Ascending aorta (tissue), 2 donors: Measurements from ENCODE around the gene KRT26. TPM values are rescaled to one million over a fixed set of nuclear protein-coding genes. Genes with fewer than 3 reads are reported as not detected.

Experiments used
- DNase-seq, 2 donors: peaks; one replicate each; pipeline ENCODE4 v3.0.0-alpha.2; 2019; ENCODE audit warnings: low spot score in 2 of 2
- H3K27ac ChIP-seq, 2 donors: fragments of 200-600 bp; sonication (generic); one replicate each; pipeline ENCODE4 v1.5.1; 2016 to 2017; ENCODE audit warnings: mild to moderate bottlenecking in 1 of 2
- H3K27me3 ChIP-seq: fragments of 200-600 bp; sonication (generic); one replicate; pipeline ENCODE4 v1.5.1; 2017
- H3K36me3 ChIP-seq, 2 donors: fragments of 200-600 bp; sonication (generic); one replicate each; pipeline ENCODE4 v1.5.1; 2016
- H3K4me1 ChIP-seq, 2 donors: fragments of 200-600 bp; sonication (generic); one replicate each; pipeline ENCODE4 v1.5.1; 2016 to 2017; ENCODE audit warnings: mild to moderate bottlenecking in 1 of 2
- H3K4me3 ChIP-seq, 2 donors: fragments of 200-600 bp; sonication (generic); one replicate each; pipeline ENCODE4 v1.5.1; 2016 to 2017; ENCODE audit warnings: mild to moderate bottlenecking in 1 of 2
- H3K9me3 ChIP-seq, 2 donors: fragments of 200-600 bp; sonication (generic); one replicate each; pipeline ENCODE4 v1.5.1; 2016
- CTCF ChIP-seq, 3 experiments: fragments of 200-600 bp in 2 of 3; fragments of 450-650 bp in 1 of 3; sonication (generic) in 2 of 3; IDR thresholded peaks; one replicate each; pipeline ENCODE4 v1.5.1; 2016 to 2019; ENCODE audit warnings: antibody characterized with exemption in 3 of 3, mild to moderate bottlenecking in 1 of 3, moderate library complexity in 1 of 3
- intact Hi-C: fragments of 100-400 bp; cut with DNase I; formaldehyde crosslinking; loops from one replicate; pipeline ENCODE4 v1.15.1; 2023
- total RNA-seq: library from RNA; depleted of rRNA; stranded (reverse); fragments of >200 nt; gene quantifications from one replicate; pipeline ENCODE4 v1.1.0, GENCODE V29; 2016

KRT26 gene
- total RNA-seq, 1 donor from 2014 or later, result not detected

- H3K4me1 ChIP-seq, result peaks cover 5 to 7% of the 10 kb centered on the region in 2 donors
- no peak overlapping the region for H3K4me3 ChIP-seq
- H3K27me3 ChIP-seq, result no peaks in the 10 kb centered on the region
- TF ChIP-seq CTCF (IDR thresholded peaks at IDR 0.05), result no peak
- no peak overlapping the region for H3K27ac ChIP-seq
- no peak for DNase-seq
- intact Hi-C loops, result no loop called here
- H3K36me3 ChIP-seq, result peaks cover 0 to 9% of the 10 kb centered on the region in 2 donors
- H3K9me3 ChIP-seq, result no peaks in the 10 kb centered on the region
Observed at GRCh38 chr17:40813804-40814203, 41.8 kb upstream of the KRT26 start.

DNA sequence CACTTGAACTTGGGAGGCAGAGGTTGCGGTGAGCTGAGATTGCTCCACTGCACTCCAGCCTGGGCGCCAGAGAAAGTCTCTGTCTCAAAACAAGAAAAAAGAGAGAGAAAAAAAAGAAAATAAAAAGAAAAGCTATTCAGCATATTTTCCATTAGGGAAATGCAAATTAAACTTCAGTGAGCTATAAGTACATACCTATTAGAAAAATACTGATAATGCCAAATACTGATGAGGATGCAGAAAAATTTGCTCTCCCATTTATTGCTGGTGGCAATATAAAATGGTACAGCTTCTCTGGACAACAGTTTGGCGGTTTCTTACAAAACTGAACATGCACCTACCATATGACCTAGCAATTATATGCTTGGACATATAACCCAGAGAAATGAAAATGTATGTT lies 40.6 kb upstream of the KRT26 start:
- H3K36me3 ChIP-seq, result peaks cover 0 to 9% of the 10 kb centered on the region in 2 donors
- H3K4me3 ChIP-seq, result no peak overlapping the region
- no peaks in the 10 kb centered on the region for H3K9me3 ChIP-seq
- no peak overlapping the region for H3K27ac ChIP-seq
- H3K27me3 ChIP-seq, result no peaks in the 10 kb centered on the region
- intact Hi-C loops, result no loop called here
- DNase-seq, result no peak
- TF ChIP-seq CTCF (IDR thresholded peaks at IDR 0.05), result no peak
- H3K4me1 ChIP-seq, result peaks cover 5 to 7% of the 10 kb centered on the region in 2 donors

DNA sequence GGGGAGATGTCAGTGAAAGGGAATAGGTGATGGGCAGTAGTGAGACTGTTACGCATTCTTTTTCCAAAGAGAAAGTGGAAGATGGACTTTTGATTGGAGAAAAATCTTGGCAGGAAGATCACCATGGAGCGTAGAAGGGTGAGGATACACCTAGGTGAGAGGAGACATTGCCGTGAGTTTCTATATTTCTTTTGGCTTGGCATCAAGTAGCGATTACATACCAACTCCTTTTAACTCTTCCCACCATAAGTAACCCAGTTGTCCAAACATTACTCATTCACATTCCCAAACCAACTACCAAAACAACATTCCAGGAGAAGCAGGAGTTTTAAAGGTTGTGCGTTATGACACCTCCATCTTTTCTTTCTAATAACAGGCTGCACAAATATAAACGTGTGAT lies 38.5 kb upstream of the KRT26 start:
- H3K36me3 ChIP-seq, result no peaks in the 10 kb centered on the region
- intact Hi-C loops, result no loop called here

DNA sequence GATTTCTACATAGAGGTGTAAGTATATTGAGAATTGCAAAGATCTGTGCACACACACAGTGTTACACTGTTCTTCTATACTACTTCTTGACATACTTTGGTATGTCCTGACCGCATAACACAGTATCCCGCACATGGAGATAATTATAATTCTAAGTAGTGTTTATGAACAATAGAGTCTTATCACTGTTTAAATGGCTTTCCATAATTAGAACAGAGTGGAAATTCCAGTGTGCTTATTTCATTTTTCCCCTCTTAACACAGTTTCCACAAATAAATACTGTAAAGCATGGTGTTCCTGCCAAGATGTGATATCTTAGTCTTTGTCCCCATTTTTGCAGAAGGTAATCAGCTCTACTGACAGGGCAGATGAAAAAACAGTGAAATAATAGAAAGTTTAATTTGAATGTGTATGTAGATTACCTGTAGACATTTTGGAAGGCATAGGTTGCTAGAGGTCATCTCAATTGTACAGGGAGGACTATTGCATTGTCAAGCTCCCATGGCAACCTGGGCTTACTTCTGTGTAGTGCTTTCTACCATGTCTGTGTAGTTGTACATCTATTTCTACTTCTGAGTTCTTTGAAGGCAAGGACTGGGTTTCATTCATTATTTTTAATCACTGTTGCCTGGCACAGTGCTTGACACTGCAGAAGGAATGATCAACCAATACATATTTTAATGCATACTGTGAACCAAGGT lies 37.9 kb upstream of the KRT26 start:
- no peaks in the 10 kb centered on the region for H3K27me3 ChIP-seq
- DNase-seq, result no peak
- no peaks in the 10 kb centered on the region for H3K9me3 ChIP-seq
- no peak overlapping the region for H3K4me3 ChIP-seq
- intact Hi-C loops, result loop anchor here (5.0 kb wide), 1 partner anchor 42 kb away; no protein-coding TSS in a partner anchor
- H3K27ac ChIP-seq, result peak overlapping the region in 1 of 2 donors; percentile 13
- no peak for TF ChIP-seq CTCF (IDR thresholded peaks at IDR 0.05)
- H3K4me1 ChIP-seq, result peaks cover 5 to 7% of the 10 kb centered on the region in 2 donors
- no peaks in the 10 kb centered on the region for H3K36me3 ChIP-seq

More for the DNA sequence above, 38.5 kb upstream of the KRT26 start:
- Histone ChIP-seq H3K27ac (no peak overlapping the region), H3K9me3 (no peaks in the 10 kb centered on the region), H3K4me1 (peaks cover 5 to 7% of the 10 kb centered on the region in 2 donors), H3K27me3 (no peaks in the 10 kb centered on the region), H3K4me3 (no peak overlapping the region)
- TF ChIP-seq CTCF (IDR thresholded peaks at IDR 0.05), result no peak
- no peak for DNase-seq

- H3K27me3 ChIP-seq, result no peaks in the 10 kb centered on the region
- H3K36me3 ChIP-seq, result no peaks in the 10 kb centered on the region
- DNase-seq, result no peak
- no peaks in the 10 kb centered on the region for H3K9me3 ChIP-seq
- TF ChIP-seq CTCF (IDR thresholded peaks at IDR 0.05), result no peak
- H3K4me3 ChIP-seq, result no peak overlapping the region
- intact Hi-C loops, result loop anchor here (5.0 kb wide), 1 partner anchor 46 kb away; no protein-coding TSS in a partner anchor
- peaks cover 5 to 7% of the 10 kb centered on the region in 2 donors for H3K4me1 ChIP-seq
- no peak overlapping the region for H3K27ac ChIP-seq
Observed at GRCh38 chr17:40806131-40806530, 34.1 kb upstream of the KRT26 start.
